ENCODE results near the gene ATP6V1E1. TPM values are rescaled to one million over a fixed set of nuclear protein-coding genes. Genes with fewer than 3 reads are reported as not detected.

ATP6V1E1 gene
- total and polyA plus RNA-seq, 10 of the 15 experiments (the other 5 are each of a cell fraction or from before 2014, with no cell fraction given), result 66.7 to 128 (median 87.9) TPM

DNA sequence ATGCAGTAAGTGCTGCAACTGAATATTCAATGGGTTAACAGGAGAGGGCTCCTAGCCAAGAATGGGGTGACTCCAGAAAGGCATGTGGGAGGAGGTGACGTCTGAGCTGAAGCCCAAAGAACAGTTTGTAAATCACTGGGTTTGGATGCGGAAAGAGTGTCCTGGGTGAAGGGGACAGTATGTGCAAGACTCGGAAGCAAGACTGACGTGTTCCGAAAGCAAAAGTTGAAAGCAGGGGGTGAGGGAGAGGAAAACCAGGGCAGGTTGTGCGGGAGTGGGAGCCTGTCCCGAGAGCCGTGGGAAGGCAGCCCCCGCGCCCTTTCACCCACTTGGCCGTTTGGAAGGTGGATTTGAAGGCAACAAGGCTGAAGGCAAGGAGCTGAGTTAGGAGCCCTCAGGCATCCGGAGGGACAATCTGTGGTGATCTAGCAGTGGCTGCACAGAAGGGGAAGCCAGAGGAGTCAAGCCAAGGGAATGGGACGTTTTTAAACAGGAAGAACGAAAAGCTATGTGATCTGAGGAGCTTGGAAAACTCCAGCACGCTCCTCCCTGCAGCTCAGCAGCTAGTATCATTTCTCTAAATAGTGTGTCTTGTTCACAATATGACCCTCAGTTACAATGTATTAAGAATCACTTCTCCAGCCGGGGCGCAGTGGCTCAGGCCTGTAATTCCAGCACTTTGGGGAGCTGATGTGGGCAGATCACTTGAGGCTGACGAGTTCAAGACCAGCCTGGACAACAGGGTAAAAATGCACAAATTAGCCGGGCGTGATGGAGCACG is 57.5 kb downstream of the ATP6V1E1 start (continued):
- TF ChIP-seq, protein P1, sequence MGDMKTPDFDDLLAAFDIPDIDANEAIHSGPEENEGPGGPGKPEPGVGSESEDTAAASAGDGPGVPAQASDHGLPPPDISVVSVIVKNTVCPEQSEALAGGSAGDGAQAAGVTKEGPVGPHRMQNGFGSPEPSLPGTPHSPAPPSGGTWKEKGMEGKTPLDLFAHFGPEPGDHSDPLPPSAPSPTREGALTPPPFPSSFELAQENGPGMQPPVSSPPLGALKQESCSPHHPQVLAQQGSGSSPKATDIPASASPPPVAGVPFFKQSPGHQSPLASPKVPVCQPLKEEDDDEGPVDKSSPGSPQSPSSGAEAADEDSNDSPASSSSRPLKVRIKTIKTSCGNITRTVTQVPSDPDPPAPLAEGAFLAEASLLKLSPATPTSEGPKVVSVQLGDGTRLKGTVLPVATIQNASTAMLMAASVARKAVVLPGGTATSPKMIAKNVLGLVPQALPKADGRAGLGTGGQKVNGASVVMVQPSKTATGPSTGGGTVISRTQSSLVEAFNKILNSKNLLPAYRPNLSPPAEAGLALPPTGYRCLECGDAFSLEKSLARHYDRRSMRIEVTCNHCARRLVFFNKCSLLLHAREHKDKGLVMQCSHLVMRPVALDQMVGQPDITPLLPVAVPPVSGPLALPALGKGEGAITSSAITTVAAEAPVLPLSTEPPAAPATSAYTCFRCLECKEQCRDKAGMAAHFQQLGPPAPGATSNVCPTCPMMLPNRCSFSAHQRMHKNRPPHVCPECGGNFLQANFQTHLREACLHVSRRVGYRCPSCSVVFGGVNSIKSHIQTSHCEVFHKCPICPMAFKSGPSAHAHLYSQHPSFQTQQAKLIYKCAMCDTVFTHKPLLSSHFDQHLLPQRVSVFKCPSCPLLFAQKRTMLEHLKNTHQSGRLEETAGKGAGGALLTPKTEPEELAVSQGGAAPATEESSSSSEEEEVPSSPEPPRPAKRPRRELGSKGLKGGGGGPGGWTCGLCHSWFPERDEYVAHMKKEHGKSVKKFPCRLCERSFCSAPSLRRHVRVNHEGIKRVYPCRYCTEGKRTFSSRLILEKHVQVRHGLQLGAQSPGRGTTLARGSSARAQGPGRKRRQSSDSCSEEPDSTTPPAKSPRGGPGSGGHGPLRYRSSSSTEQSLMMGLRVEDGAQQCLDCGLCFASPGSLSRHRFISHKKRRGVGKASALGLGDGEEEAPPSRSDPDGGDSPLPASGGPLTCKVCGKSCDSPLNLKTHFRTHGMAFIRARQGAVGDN (IDR thresholded peaks at IDR 0.05), result no peak
- no peak for TF ChIP-seq CREB1 (IDR thresholded peaks at IDR 0.05; ENCODE audit: low read depth)

DNA sequence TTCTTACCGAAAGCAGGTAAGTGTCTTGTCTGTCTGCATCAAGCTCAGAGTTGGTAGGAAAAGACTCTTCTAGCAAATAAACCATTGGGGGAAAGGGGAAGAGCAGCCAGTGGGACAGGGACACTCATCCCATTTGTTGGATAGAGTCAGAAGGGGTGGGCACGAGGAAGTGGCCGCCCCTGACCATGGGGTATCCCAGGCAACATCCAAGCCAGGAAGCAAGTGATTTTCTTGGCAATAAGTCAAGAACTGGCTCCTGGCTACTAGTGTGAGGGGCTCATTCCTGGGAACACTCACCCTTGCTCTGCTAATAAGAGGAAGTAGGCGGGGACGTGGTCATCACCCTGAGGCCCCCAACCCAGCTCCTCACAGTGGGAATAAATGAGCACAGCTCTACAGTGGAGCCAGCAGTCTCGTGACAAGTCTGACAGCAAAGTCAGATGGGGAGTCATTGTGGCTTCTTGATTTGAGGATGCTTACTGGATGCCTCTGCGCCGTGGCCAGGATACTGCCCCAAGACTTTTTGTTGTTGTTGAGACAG is 58.5 kb downstream of the ATP6V1E1 start:
- no peaks in the 10 kb centered on the region for H4K20me1 ChIP-seq (ENCODE audit: control insufficient read depth, insufficient read depth)
- no peak for FAIRE-seq
- in situ Hi-C loops (cut with MboI) (no loop called here), intact Hi-C loops (cut with micrococcal nuclease; ENCODE audit: unreplicated experiment) (no loop called here)
- H3K4me2 ChIP-seq (ENCODE audit: control insufficient read depth, insufficient read depth), result no peak overlapping the region
- H3K9ac ChIP-seq (ENCODE audit: control insufficient read depth, insufficient read depth, low read length), result no peak overlapping the region
- ChIA-PET RAD21 (ENCODE audit: unreplicated experiment) (no interaction called here), POLR2A (no interaction called here), SMC1A (ENCODE audit: uncharacterized antibody, unreplicated experiment) (interaction anchor here (2.0 kb wide), 1 partner anchor 11 kb away, joined by 6 read pairs; no protein-coding TSS in a partner anchor), CTCF (interaction anchor here (0.6 to 1.3 kb wide), 2 partner anchors 11 to 388 kb away, joined by 3 read pairs; no protein-coding TSS in a partner anchor)
- no peaks in the 10 kb centered on the region for H3K36me3 ChIP-seq (ENCODE audit: control insufficient read depth in 2 of 2, insufficient read depth in 2 of 2, low read length in 1 of 2)
- no peaks in the 10 kb centered on the region for H3K9me3 ChIP-seq (replicated peaks; ENCODE audit: control insufficient read depth, insufficient read depth, low read length)
- ATAC-seq, result no peak
- H2AFZ ChIP-seq (ENCODE audit: control insufficient read depth, low read depth, low read length), result no peak overlapping the region
- no peaks in the 10 kb centered on the region for H3K79me2 ChIP-seq (ENCODE audit: control insufficient read depth, insufficient read depth, low read length)
- H3K27ac ChIP-seq (ENCODE audit: control insufficient read depth, insufficient read depth), result no peak overlapping the region
- no TSS peak for BruUV-seq (replicated peaks)
- H3K4me3 ChIP-seq, result no peak overlapping the region
- no peaks in the 10 kb centered on the region for H3K27me3 ChIP-seq (replicated peaks in 1 of 2; ENCODE audit: control insufficient read depth in 2 of 2, insufficient read depth in 2 of 2, low read length in 1 of 2)
- WGBS (ENCODE audit: insufficient coverage, insufficient replicate concordance, low lambda C conversion rate, missing lambda C conversion rate), result 8% methylated on average over 8 of the region's 8 CpGs
- no peaks in the 10 kb centered on the region for H3K4me1 ChIP-seq (ENCODE audit: control insufficient read depth, insufficient read depth, low read length)
- DNase-seq (ENCODE audit: low read depth, low spot score), result no peak
- no peak for TF ChIP-seq CBFB (IDR thresholded peaks at IDR 0.05; ENCODE audit: low read depth)
- TF ChIP-seq ZNF24 (IDR thresholded peaks at IDR 0.05), result no peak
- TF ChIP-seq, protein P2, sequence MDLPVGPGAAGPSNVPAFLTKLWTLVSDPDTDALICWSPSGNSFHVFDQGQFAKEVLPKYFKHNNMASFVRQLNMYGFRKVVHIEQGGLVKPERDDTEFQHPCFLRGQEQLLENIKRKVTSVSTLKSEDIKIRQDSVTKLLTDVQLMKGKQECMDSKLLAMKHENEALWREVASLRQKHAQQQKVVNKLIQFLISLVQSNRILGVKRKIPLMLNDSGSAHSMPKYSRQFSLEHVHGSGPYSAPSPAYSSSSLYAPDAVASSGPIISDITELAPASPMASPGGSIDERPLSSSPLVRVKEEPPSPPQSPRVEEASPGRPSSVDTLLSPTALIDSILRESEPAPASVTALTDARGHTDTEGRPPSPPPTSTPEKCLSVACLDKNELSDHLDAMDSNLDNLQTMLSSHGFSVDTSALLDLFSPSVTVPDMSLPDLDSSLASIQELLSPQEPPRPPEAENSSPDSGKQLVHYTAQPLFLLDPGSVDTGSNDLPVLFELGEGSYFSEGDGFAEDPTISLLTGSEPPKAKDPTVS (IDR thresholded peaks at IDR 0.05; ENCODE audit: low read depth, low read length), result no peak
- TF ChIP-seq ZNF207 (IDR thresholded peaks at IDR 0.05; ENCODE audit: borderline replicate concordance), result no peak
- no peak for TF ChIP-seq IKZF2 (IDR thresholded peaks at IDR 0.05)
- no peak for TF ChIP-seq RAD21 (IDR thresholded peaks at IDR 0.05; ENCODE audit: insufficient read depth, low read depth, low read length)
- TF ChIP-seq, protein P1 (IDR thresholded peaks at IDR 0.05), result no peak
- no peak for TF ChIP-seq KDM1A (IDR thresholded peaks at IDR 0.05; ENCODE audit: borderline replicate concordance)
- TF ChIP-seq RCOR1 (conservative IDR thresholded peaks at IDR 0.05; ENCODE audit: low read depth, low read length), result no peak
- no peak for TF ChIP-seq SMAD5 (IDR thresholded peaks at IDR 0.05; ENCODE audit: low read depth)

Measured in GM12878 (cell line).